Left lung (tissue), 10 donors: ENCODE results near the gene SLC35G4. TPM values are rescaled to one million over a fixed set of nuclear protein-coding genes. Genes with fewer than 3 reads are reported as not detected.

Experiments used
- ATAC-seq: fragments of 200-7000 bp; cut with Tn5 transposase; one replicate; pipeline ENCODE4 v1.9.1; 2020; ENCODE audit warnings: moderate library complexity
- DNase-seq, 4 donors: peaks; one replicate each; pipeline ENCODE4 v3.0.0-alpha.2; 2013 to 2020
- H3K27ac ChIP-seq, 2 donors: fragments of 200-600 bp; sonication (generic) in 1 of 2; one replicate each; pipeline versions ENCODE4 v1.5.0 to v1.8.0; 2020 to 2021
- H3K27me3 ChIP-seq, 2 donors: fragments of 200-600 bp; sonication (generic) in 1 of 2; one replicate each; pipeline versions ENCODE4 v1.5.0 to v1.8.0; 2020 to 2021
- H3K36me3 ChIP-seq, 2 donors: fragments of 200-600 bp; sonication (generic) in 1 of 2; one replicate each; pipeline versions ENCODE4 v1.5.0 to v1.8.0; 2020 to 2021
- H3K4me1 ChIP-seq, 2 donors: fragments of 200-600 bp; one replicate each; pipeline ENCODE4 v1.8.0; 2021
- H3K4me3 ChIP-seq, 2 donors: fragments of 200-600 bp; sonication (generic) in 1 of 2; one replicate each; pipeline versions ENCODE4 v1.5.0 to v1.8.0; 2020 to 2021; ENCODE audit warnings: mild to moderate bottlenecking in 1 of 2
- H3K9me3 ChIP-seq, 2 donors: fragments of 200-600 bp; sonication (generic) in 1 of 2; one replicate each; pipeline versions ENCODE4 v1.5.0 to v1.8.0; 2020 to 2021
- CTCF ChIP-seq, 2 donors: fragments of 200-600 bp; sonication (generic) in 1 of 2; IDR thresholded peaks; one replicate each; pipeline versions ENCODE4 v1.5.0 to v1.8.0; 2021; ENCODE audit warnings: antibody characterized with exemption in 2 of 2
- intact Hi-C, 2 donors: fragments of 100-400 bp; cut with DNase I; formaldehyde crosslinking; loops; one replicate each; pipeline versions ENCODE4 v1.11.2 to v1.14.2; 2022
- microRNA-seq, 2 donors: library from miRNA; unstranded; fragments of <30 nt; microRNA quantifications; one replicate each; pipeline ENCODE4, GENCODE V29; 2019
- polyA plus RNA-seq, 6 donors: library from polyadenylated mRNA; unstranded; fragments of 120-200 nt; gene quantifications; one replicate each; pipeline ENCODE4 v1.2.1, GENCODE V29; 2013; ENCODE audit not compliant: insufficient read length in 6 of 6
- total RNA-seq, 2 donors: library from RNA; stranded (reverse); fragmentation: NEBNext Ultra II Directional; extraction: Animal tissue kit (Norgen Biotek cat#: 25700); gene quantifications; one replicate each; pipeline ENCODE4 v1.2.1, GENCODE V29; 2021
- donor health status: DM: no; HTN: yes; CAD: no.
- donor health status: DM: no; HTN: no; CAD: no.

Gene SLC35G4
- total and polyA plus RNA-seq, 8 donors: not detected

DNA sequence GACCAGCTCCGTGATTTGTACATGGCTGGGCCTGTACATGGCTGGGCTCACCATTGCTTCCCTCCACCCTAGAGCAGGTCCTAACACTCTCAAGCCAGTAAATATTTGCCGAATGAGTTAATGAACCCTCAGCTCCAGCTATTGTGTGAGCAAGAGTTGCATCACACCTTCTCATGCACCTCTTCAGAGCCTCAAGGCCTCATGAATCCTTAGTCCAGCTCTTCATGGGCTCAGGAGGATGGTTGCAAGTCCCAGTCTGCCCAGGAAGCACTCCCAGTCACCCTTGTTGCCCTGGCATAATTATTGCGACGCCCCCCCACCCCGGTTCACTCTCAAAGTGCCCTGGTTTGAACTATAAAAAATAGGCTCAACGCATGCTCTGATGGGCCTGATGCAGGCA is 49.6 kb downstream of the SLC35G4 start:
- DNase-seq: peak in 2 of 4 donors; percentile 35 to 52
- peaks cover 2 to 7% of the 10 kb centered on the region in 2 donors for H3K4me1 ChIP-seq
- H3K9me3 ChIP-seq: no peaks in the 10 kb centered on the region
- no peak overlapping the region for H3K4me3 ChIP-seq
- no peak for TF ChIP-seq CTCF (IDR thresholded peaks at IDR 0.05)
- peak; percentile 91 for ATAC-seq
- peaks cover 0 to 26% of the 10 kb centered on the region in 2 donors for H3K27me3 ChIP-seq
- no peaks in the 10 kb centered on the region for H3K36me3 ChIP-seq
- no peak overlapping the region for H3K27ac ChIP-seq
- intact Hi-C loops: no loop called here

Small RNA genes within 50 kb of the gene (microRNA-seq; reads per million reads assigned to microRNA genes)
- gene MIR7153: 0 reads per million in 2 donors

Other genes starting within 250 kb of the SLC35G4 start
- 1 to 10 TPM; 1.8 to 5.7 TPM for gene GNAL, start 79.7 kb downstream of the SLC35G4 start, total RNA-seq
- gene GNAL, start 79.7 kb downstream of the SLC35G4 start, polyA plus RNA-seq: 1 to 10 TPM; 2.3 to 3.5 (median 2.8) TPM
- gene CHMP1B, start 241.8 kb downstream of the SLC35G4 start, total RNA-seq: 10 to 100 TPM; 33.4 to 41.8 TPM
- gene CHMP1B, start 241.8 kb downstream of the SLC35G4 start, polyA plus RNA-seq: 10 to 100 TPM; 38.0 to 40.5 (median 38.7) TPM